ENCODE results near the gene FRAT2. TPM values are rescaled to one million over a fixed set of nuclear protein-coding genes. Genes with fewer than 3 reads are reported as not detected.
A peak's percentile ranks its signal among the peaks of the same experiment; 100 is the strongest.

FRAT2 gene
- total RNA-seq, 1 experiment from 2014 or later = 16.7 TPM

DNA sequence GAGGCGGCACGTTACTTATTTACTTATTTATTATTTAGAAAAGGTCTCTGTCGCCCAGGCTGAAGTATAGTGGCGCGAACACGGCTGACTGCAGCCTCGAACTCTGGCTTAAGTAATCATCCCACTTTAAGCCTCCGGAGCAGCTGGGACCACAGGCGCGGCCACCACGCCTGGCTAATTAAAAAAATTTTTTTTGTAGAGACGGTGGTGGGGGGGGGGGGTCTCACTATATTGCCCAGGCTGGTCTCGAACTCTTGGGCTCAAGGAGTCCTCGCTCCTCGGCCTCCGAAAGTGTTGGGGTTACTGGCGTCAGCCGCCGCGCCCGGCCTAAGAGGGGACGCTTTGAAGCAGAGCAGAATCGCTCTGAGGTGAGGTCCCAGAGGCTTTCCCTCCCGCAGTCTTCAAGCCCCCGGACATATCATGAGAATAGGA is 675 bp upstream of the FRAT2 start:
- H3K36me3 ChIP-seq (ENCODE audit: control insufficient read depth, insufficient read depth, low read length) = no peaks in the 10 kb centered on the region
- no TSS peak for BruUV-seq (replicated peaks)
- no peak for DNase-seq (ENCODE audit: low read depth, low spot score)
- TF ChIP-seq TCF7L2 (IDR thresholded peaks at IDR 0.05; ENCODE audit: low read depth, low read length) (no peak), SIN3A (IDR thresholded peaks at IDR 0.05; ENCODE audit: borderline replicate concordance, insufficient read depth, low read depth, low read length) (no peak), POLR2AphosphoS5 (IDR thresholded peaks at IDR 0.05; ENCODE audit: low read depth, low read length) (no peak)
- TF ChIP-seq, protein P1, sequence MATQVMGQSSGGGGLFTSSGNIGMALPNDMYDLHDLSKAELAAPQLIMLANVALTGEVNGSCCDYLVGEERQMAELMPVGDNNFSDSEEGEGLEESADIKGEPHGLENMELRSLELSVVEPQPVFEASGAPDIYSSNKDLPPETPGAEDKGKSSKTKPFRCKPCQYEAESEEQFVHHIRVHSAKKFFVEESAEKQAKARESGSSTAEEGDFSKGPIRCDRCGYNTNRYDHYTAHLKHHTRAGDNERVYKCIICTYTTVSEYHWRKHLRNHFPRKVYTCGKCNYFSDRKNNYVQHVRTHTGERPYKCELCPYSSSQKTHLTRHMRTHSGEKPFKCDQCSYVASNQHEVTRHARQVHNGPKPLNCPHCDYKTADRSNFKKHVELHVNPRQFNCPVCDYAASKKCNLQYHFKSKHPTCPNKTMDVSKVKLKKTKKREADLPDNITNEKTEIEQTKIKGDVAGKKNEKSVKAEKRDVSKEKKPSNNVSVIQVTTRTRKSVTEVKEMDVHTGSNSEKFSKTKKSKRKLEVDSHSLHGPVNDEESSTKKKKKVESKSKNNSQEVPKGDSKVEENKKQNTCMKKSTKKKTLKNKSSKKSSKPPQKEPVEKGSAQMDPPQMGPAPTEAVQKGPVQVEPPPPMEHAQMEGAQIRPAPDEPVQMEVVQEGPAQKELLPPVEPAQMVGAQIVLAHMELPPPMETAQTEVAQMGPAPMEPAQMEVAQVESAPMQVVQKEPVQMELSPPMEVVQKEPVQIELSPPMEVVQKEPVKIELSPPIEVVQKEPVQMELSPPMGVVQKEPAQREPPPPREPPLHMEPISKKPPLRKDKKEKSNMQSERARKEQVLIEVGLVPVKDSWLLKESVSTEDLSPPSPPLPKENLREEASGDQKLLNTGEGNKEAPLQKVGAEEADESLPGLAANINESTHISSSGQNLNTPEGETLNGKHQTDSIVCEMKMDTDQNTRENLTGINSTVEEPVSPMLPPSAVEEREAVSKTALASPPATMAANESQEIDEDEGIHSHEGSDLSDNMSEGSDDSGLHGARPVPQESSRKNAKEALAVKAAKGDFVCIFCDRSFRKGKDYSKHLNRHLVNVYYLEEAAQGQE (IDR thresholded peaks at IDR 0.05; ENCODE audit: insufficient read depth in 1 of 2, low read depth in 2 of 2, low read length in 1 of 2) = no peak
- TF ChIP-seq, protein P2, sequence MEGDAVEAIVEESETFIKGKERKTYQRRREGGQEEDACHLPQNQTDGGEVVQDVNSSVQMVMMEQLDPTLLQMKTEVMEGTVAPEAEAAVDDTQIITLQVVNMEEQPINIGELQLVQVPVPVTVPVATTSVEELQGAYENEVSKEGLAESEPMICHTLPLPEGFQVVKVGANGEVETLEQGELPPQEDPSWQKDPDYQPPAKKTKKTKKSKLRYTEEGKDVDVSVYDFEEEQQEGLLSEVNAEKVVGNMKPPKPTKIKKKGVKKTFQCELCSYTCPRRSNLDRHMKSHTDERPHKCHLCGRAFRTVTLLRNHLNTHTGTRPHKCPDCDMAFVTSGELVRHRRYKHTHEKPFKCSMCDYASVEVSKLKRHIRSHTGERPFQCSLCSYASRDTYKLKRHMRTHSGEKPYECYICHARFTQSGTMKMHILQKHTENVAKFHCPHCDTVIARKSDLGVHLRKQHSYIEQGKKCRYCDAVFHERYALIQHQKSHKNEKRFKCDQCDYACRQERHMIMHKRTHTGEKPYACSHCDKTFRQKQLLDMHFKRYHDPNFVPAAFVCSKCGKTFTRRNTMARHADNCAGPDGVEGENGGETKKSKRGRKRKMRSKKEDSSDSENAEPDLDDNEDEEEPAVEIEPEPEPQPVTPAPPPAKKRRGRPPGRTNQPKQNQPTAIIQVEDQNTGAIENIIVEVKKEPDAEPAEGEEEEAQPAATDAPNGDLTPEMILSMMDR (IDR thresholded peaks at IDR 0.05) = no peak
- no peaks in the 10 kb centered on the region for H3K9me3 ChIP-seq (ENCODE audit: control insufficient read depth, insufficient read depth, low read depth, low read length)
- H3K27ac ChIP-seq (ENCODE audit: low read length) = peak overlapping the region; percentile 91
- H3K4me3 ChIP-seq (ENCODE audit: low read depth in 2 of 2, low read length in 2 of 2) = peak overlapping the region; percentile 62 to 65
- intact Hi-C loops (cut with micrococcal nuclease; ENCODE audit: unreplicated experiment) = no loop called here
- ATAC-seq = no peak
- H3K4me1 ChIP-seq (ENCODE audit: control insufficient read depth, insufficient read depth, low read length) = peaks cover 35% of the 10 kb centered on the region
- ChIA-PET CTCF (no interaction called here), POLR2A (no interaction called here)
- H3K27me3 ChIP-seq (ENCODE audit: control insufficient read depth, insufficient read depth, low read length) = no peaks in the 10 kb centered on the region
- in situ Hi-C loops (cut with HindIII; ENCODE audit: low pct_unique_long_range_greater_than_20kb, low sequenced_read_pairs) = no loop called here

DNA sequence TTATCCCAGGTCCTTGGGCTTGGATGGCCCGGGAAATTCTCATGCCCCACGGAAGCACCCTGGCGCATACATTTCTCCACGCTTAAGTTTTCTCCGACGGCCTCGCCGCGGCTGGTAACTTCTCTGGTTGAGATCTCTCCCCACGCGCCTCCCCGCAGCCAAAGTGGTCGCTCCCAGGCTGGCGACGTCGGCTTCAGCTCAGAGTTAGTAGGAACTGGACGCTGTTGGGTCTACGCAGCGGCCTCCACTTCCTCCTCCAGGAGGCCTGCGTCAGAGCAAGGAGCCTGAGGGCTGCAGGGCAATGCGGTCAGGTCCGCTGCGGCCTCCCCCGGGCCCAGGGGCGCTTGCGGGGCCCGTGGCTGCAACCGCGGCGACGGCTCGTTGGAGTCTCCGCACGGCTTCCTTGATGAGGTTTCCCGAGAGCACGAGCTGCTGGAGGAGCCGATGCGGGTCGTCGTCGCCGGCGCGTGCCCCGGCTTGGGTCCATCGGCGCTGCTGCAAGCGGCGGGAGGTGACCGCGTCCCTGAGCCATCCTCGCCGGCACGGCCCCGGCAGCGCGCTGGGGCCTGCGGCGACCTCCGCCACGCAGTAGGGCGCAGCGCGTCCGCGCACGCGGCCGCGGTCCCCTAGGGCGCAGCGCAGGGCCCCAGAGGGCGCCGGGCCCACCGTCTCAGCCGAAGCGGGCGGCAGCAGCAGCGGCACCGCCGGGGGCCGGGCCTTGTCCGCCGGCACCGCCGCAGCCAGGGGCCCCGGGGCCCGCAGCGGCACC is 744 bp downstream of the FRAT2 start:
- CTCF ChIA-PET = interaction anchor here (0.6 to 3.4 kb wide), 3 partner anchors 46 to 65 kb away, joined by 3 to 26 read pairs (median 4); no protein-coding TSS in a partner anchor
- BruUV-seq (replicated peaks) = no TSS peak
- intact Hi-C loops (cut with micrococcal nuclease; ENCODE audit: unreplicated experiment) = no loop called here

More for the DNA sequence above, 744 bp downstream of the FRAT2 start:
- Histone ChIP-seq H3K9me3 (ENCODE audit: control insufficient read depth, insufficient read depth, low read depth, low read length) (no peaks in the 10 kb centered on the region), H3K4me3 (ENCODE audit: low read depth in 2 of 2, low read length in 2 of 2) (peak overlapping the region; percentile 62 to 76), H3K27ac (ENCODE audit: low read length) (peak overlapping the region; percentile 92), H3K36me3 (ENCODE audit: control insufficient read depth, insufficient read depth, low read length) (no peaks in the 10 kb centered on the region), H3K27me3 (ENCODE audit: control insufficient read depth, insufficient read depth, low read length) (no peaks in the 10 kb centered on the region), H3K4me1 (ENCODE audit: control insufficient read depth, insufficient read depth, low read length) (peaks cover 49% of the 10 kb centered on the region)
- no peak for TF ChIP-seq POLR2AphosphoS5 (IDR thresholded peaks at IDR 0.05; ENCODE audit: low read depth, low read length)
- TF ChIP-seq, protein P2 (IDR thresholded peaks at IDR 0.05) = no peak
- TF ChIP-seq SIN3A (IDR thresholded peaks at IDR 0.05; ENCODE audit: borderline replicate concordance, insufficient read depth, low read depth, low read length) = no peak
- no peak for TF ChIP-seq TCF7L2 (IDR thresholded peaks at IDR 0.05; ENCODE audit: low read depth, low read length)
- TF ChIP-seq, protein P1 (IDR thresholded peaks at IDR 0.05; ENCODE audit: insufficient read depth in 1 of 2, low read depth in 2 of 2, low read length in 1 of 2) = no peak
- ATAC-seq = peak; percentile 36
- DNase-seq (ENCODE audit: low read depth, low spot score) = no peak
- in situ Hi-C loops (cut with HindIII; ENCODE audit: low pct_unique_long_range_greater_than_20kb, low sequenced_read_pairs) = no loop called here
- POLR2A ChIA-PET = interaction anchor here (0.5 to 0.6 kb wide), 2 partner anchors 10 to 55 kb away, joined by 3 to 8 read pairs; no protein-coding TSS in a partner anchor
